Keratinocyte (primary cell): ENCODE data around the gene SMIM20.

Experiments used
- EZH2 ChIP-seq: IDR thresholded peaks from one replicate; pipeline ENCODE4 v1.6.1; 2012; ENCODE audit warnings: inconsistent platforms, mild to moderate bottlenecking, low read length, moderate library complexity
- TF ChIP-seq, protein P1 (sequence below), 3 experiments: IDR thresholded peaks in 1 of 3; conservative IDR thresholded peaks in 1 of 3; optimal IDR thresholded peaks in 1 of 3; 2 replicates in 2 of 3; 3 replicates in 1 of 3; pipeline versions ENCODE3 to v1.5.1; 2011; ENCODE audit warnings: low read length in 3 of 3, mild to moderate bottlenecking in 3 of 3, moderate library complexity in 2 of 3, control low read depth in 1 of 3, inconsistent platforms in 1 of 3; ENCODE audit not compliant: insufficient read depth in 2 of 3; ENCODE audit errors: extremely low read depth in 1 of 3

DNA sequence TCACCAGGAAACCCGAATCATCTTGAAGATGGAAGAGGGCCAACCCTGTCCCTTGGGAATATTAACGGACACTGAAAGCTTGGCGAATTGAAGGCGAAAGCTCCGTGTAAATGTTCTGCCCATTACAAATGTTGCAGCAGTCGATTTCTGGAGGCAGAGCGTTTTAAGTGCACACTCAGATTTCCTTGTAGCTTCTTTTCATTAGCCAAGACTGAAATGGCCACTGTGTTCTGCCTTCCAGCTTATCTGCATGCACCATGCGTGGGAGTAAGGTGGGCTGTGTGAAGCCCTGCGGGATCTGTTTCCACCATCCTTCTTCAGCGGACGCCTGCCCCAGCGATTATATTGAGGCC is 1.3 kb downstream of the SMIM20 start:
- TF ChIP-seq, protein P1, sequence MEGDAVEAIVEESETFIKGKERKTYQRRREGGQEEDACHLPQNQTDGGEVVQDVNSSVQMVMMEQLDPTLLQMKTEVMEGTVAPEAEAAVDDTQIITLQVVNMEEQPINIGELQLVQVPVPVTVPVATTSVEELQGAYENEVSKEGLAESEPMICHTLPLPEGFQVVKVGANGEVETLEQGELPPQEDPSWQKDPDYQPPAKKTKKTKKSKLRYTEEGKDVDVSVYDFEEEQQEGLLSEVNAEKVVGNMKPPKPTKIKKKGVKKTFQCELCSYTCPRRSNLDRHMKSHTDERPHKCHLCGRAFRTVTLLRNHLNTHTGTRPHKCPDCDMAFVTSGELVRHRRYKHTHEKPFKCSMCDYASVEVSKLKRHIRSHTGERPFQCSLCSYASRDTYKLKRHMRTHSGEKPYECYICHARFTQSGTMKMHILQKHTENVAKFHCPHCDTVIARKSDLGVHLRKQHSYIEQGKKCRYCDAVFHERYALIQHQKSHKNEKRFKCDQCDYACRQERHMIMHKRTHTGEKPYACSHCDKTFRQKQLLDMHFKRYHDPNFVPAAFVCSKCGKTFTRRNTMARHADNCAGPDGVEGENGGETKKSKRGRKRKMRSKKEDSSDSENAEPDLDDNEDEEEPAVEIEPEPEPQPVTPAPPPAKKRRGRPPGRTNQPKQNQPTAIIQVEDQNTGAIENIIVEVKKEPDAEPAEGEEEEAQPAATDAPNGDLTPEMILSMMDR (optimal IDR thresholded peaks at IDR 0.05 in 1 of 3, IDR thresholded peaks at IDR 0.05 in 1 of 3, conservative IDR thresholded peaks at IDR 0.05 in 1 of 3; ENCODE audit: extremely low read depth in 1 of 3, insufficient read depth in 2 of 3, low read length in 3 of 3), result no peak
- no peak for TF ChIP-seq EZH2
